Stimulated activated CD8-positive, alpha-beta memory T cell treated with anti-CD3 and anti-CD28 coated beads, Interleukin-12 subunit alpha, Interleukin-12 subunit beta, amount 100 ng/mL, for 4 hours (primary cell): ENCODE data around the gene ZSWIM6.
"Not testable (repeated sequence)": the region's sequence is repeated elsewhere in the genome, so short reads cannot be mapped to it uniquely, and the experiment has no call there.

Experiments
- DNase-seq: peaks from one replicate; pipeline ENCODE4 v3.0.0-alpha.2; 2020; ENCODE audit warnings: low read depth

Gene ZSWIM6

DNA sequence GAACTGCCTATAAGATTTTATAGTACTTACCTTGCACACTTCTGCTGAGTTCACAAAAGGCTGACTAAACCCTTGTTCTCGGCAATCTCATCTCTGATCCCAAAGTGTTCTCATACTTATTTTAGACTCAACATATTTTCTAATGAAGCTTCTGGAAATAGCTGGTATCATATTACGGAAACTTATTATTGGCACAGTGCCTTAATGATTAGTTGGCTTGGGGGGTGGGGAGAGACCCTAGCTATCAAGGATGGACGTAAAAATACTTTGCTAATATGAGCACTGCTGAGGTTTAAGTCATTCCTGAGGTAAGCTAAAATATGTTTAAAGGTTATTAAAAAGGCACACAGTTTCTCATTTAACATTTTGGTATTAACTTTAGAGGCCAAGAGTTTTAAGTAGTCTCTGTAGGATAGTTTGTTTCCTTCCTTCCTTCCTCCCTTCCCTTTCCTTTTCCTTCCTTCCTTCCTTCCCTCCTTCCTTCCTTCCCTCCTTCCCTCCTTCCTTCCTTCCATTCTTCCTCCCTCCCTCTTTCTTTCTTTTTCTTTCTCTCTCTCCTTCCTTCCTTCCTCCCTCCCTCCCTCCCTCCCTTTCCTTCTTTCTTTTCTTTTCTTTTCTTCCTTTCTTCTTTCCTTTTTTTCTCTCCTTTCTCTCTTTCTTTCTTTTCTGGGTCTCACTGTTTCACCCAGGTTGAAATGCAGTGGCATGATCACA lies 31.5 kb downstream of the ZSWIM6 start:
- no peak for DNase-seq

DNA sequence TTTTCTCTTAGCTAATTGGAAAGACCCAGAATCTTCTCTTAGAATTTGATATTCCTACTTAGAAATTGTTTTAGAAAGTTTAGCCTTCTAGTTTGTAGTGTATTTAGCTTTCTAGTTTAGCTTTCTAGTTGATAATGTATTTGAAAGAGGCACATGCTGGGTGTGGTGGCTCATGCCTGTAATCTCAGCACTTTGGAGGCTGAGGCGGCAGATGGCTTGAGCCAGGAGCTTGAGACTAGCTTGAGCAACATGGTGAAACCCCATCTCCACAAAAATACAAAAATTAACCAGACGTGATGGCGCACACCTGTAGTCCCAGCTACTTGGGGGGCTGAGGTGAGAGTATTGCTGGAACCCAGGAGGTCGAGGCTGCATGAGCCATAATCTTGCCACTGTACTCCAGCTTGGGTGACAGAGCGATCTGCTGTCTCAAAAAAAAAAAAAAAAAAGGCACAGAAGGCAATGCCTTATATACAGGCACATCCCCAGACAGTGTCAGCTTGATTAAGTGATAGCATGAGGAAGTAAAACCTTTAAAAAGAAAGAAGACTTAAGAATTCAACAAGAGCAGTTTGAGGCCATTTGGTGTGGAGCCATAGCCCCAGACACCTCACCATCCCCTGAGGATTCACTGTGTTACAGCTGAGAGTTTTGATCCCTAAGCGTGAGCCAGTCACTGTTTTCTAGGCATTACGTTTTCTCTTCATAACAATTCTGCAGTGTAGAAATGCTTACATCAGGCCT lies 34.6 kb downstream of the ZSWIM6 start:
- no peak for DNase-seq

DNA sequence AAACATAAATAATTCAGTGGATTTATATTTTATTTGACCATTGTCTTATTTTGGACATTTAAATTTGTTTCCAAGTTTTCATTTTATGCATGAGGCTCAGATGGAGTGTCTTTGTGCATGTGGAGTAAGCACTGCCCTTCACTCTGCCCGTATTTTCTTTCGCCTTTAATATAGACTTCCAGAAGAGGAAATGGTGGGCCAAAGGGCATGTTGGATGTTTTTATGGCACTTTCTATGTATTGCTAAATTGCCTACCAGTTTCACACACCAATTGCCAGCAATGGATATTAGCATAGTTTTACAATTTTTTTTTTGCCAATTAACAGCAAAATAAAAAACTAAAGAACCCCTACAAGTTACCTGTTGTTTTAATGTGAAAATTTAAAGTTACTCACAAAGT lies 38.4 kb downstream of the ZSWIM6 start:
- DNase-seq = no peak

DNA sequence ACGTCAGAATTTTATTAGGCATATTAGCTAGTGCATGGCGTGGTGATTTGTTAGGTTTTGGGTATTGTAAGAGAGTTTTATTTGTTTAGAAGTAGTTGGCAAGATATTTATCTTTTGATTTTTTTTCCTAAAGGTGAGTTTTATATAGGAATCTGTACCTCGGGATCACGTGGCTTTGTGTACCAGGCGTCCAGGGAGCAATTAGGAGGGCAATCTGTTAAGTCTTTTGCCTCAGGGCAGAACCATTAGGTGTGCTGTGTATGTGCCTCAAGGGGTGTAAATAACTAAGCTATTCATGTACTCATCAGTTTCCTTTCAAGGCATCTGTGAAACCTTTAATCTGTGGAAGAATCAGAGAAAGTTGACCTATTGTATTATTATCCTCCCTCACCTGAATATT lies 39.4 kb downstream of the ZSWIM6 start:
- DNase-seq = no peak

DNA sequence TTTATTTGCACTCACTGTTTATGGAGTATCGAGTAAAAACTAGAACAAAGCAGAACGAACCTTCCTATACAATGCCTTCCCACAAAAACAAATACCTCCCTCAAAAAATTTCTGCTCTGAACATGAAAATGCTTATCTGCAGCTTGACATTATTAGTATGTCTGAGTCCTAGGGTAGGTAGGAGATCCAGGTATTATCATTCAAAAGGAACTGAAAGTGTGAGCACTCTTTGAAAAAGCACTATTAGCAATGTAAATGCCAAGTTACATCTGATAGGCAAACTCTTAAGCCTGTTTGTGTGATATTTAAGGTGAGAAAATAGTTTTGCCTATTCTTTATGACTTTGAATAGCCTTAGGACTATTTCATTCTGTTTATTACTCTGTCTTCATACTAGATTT lies 47.6 kb downstream of the ZSWIM6 start:
- no peak for DNase-seq

DNA sequence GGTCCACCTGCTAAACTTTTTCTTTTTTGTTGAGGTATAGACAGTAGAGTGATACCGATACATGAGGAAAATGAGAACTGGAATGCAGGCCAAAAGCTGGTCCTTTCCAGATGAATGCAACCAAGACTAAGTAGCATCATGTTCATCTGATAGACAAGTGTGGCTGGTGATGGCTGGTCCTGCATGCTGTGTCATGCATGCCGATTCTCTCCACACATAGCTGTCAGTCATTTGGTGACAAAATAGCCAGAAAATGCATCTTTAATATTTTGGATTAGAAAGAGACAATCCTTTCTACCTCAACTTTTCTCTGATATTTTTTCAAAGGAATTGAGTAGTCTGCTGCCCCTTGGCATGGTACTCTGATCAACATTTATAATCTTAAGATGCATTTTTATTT lies 49.9 kb downstream of the ZSWIM6 start:
- no peak for DNase-seq

DNA sequence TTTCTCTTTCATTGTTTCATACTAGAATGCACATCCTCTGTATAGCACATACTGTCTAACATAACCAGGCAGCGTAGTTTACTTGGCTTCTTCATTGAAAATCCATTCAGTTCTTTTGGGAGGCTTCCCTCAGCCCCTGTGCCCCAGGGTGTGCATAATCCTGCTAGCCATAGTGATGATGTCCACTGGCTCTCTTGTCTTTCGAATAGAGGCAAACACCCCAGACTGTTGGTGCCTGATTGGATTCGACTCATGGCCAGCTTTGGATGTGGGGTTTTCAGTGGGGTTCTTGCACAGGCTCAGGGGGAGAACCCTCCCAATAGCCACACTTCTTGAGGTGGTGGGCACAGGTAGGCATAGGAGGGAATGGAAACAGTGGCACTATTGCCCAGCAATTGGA lies 53.6 kb downstream of the ZSWIM6 start:
- no peak for DNase-seq

DNA sequence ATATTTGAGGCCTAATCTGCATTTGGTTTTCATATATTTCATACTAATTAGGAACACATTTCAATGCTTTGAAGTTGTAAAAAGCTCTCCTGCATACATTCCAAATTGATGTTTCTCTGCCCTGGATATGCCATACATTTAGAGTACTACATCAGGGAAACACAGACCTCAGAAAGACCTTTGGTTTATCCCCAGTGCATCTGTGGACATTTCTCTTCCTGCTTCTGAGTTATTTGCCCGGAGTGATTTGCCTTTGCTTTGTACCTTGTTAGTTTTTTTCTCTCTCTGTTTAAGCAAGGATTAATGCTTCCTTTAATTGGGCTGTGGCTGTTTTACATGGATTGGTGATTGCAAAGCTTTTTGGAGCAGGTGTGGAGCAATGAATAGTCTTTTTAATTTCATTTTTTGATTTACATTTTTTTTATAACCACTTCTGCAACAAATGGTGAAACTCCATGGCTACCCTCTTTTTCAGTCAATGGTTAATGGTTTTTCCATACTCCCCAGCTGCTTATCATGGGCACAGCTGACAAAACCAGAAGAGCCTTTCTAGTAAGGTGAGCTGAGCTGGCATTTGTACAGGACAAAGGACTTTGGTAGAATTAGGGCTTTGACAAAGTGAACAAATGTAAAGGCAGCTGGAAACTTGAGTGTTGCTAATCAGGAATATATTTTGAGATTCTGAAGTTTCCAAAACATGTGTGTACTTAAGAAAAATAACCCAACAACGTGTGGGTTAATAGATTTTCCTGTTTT lies 54.2 kb downstream of the ZSWIM6 start:
- DNase-seq = no peak

DNA sequence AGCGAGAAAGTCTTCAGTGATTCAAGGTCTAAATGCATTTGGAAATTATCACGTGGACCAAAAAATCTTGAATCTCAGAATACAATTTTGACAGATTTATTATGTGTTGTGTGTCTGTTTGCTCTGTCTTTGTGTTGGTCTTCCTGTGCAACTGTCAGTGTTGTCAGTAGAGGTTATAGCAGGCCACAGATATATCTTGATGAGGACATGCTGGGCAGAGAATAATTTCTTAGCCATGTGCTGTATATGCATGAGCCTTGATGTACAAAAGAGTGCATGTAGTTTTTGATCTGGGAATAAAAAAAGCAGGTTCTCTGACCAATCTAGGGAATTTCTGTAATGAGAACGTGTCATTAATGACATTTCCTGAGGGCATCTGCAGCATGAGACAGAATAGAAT lies 57.6 kb downstream of the ZSWIM6 start:
- no peak for DNase-seq

DNA sequence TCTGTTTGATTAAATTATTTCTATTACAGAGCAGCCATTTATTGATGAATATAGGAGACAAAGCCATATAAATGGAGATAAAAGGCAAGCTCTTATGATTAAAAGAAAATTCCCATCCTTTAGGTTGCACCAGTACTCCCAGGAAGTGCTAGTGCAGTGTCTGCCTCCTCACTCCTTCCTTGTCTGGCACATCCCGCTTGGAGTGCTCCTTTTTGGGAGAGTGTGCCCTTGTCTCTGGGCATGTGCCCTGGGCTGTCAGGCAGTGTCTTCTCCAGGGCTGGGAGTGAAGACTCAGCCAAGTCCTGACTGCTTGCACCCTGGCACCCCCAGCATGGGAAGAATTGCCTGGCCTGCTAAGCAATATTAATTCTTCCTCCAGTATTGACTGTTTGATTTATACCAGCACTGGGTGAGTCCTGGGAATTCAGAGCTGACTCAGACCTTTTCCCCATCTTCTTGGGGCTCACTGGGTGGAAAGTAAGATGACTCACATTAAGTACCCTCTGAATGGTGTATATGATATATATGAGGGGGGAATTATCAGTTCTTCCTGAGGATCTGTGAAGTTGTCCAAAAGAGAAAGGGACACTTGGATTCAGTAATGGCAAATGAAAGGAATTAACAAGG lies 62.1 kb downstream of the ZSWIM6 start:
- no peak for DNase-seq

DNA sequence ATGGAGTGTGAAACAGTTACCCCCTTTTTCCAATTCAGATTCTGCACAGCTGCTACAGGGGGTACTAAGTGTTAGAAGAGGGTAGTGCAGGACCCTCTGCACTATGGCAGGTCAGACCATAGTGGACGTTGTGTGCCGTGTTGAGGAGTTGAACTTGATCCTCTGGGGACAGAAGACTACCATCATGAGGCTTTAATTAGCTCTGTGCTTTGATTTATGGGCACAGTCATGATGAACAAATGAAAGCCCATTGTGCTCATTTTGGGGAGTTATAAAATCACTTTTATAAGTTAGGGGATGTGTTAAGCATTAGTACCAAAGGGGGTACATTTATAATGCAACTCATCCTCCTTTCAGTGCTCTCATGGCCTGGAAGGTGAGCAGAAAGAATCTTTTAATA lies 62.7 kb downstream of the ZSWIM6 start:
- DNase-seq = no peak

DNA sequence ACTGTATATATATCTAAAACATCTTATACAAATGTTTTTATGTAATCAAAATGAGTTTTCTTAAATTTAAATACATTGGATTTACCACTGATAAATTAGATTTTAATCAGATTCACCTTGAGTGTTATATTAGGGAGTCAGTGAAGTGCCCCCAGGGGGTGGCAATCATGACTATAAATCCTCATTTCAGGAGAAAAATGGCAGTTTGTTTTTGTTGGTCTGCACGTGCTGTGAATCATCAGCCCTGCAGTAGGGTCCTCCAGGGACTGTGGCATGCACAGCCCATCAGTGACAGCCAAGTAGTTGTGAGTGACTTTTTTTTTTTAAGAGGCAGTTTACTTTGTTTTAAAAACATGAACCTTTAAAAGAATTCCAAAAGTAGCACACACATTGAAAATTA lies 65.2 kb downstream of the ZSWIM6 start:
- DNase-seq = no peak

DNA sequence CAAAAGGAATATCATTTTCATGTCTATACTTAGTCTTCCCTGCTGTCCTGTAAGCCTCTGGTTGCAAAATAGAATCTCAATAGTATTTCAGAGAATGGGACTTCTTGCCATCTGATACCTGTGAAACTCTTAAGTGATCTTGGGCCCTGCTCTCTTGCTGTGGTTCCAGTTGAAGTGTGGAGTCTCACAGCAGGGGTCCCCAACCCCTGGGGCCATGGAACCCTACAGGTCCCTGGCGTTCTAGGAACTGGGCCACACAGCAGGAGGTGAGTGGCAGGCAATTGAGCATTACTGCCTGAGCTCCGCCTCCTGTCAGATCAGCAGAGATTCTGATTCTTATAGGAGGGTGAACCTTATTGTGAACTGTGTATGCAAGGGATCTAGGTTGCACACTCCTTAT lies 65.9 kb downstream of the ZSWIM6 start:
- DNase-seq = no peak

DNA sequence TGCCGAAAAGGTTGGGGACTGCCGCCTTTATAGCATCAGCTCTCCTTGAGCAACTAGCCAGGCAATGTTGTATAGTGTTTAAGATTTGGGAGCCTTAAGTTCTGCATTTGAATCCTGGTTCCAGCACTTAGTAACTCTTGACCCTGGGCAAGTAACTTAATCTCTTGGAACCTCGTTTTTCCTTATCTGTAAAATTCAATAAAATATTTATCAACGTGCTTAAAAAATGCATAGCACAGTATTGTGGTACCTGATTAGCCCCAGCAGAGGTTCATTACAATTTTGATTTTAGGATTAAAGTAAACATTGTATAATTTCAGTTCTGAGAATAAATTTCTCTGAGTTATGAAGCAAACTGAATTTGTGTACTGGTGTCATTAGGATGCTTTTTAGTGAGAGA lies 66.4 kb downstream of the ZSWIM6 start:
- DNase-seq = no peak

DNA sequence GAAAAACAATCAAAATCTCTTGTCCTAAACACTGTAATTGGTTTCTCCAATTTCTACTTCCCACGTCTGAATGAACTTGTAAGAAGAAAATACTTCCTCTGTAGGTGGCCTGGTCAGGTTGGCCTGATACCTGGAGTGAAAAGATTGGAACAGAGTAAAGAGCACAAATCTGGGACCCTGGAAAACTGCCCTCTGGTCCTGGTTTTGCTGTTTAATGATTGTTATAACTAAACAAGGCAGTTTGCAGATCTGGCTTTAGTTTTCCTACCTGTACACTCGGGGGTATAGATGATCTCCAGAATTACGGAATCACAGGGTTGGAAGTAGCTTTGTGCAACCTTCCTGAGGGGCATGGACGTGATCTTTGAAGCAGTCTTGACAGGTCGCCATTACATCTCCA lies 67.6 kb downstream of the ZSWIM6 start:
- no peak for DNase-seq

DNA sequence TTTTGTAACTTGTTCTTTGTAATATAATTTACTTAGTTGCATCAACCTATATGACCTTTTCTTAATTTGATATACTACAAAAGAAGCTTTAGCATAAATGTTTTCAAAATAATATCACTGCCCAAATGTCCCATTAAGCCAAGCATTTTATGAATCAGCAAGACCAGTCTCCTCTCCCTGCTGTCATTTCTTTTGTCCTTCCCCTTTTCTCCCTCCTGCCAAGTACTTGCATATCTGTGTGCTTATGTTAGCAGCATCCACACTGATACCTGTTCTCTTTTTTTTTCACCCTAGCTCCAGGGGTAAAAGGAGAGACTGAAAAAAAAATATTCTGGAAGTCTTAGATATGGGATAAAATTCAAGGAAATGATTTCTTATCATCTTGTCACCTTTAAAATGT lies 69.7 kb downstream of the ZSWIM6 start:
- no peak for DNase-seq

DNA sequence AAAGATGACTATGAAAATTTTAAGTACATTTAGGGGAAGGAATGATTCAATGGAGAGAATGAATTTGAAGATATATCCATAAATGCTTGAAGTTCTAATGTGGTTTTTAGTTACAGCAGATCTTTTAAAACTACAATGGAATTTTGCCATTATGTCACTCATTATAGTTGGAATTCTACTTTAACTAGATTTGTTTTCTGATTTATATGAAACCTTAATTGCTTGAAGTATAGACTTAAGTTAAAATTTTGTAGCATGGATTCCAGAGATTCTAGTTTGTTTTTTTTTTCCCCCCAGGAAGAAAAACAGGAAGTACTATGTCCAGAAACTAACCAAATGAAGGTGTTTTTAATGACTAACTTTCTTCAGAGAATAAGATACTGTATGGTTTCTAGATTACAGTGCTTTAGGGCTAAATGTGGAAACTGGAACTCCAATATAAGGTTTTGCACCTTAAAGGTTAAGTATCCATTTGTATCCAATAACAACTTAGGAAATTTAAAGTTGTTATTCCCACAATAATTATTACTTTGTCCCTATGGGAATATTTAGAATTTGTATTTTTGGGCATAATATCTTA lies 70.3 kb downstream of the ZSWIM6 start:
- DNase-seq = no peak

DNA sequence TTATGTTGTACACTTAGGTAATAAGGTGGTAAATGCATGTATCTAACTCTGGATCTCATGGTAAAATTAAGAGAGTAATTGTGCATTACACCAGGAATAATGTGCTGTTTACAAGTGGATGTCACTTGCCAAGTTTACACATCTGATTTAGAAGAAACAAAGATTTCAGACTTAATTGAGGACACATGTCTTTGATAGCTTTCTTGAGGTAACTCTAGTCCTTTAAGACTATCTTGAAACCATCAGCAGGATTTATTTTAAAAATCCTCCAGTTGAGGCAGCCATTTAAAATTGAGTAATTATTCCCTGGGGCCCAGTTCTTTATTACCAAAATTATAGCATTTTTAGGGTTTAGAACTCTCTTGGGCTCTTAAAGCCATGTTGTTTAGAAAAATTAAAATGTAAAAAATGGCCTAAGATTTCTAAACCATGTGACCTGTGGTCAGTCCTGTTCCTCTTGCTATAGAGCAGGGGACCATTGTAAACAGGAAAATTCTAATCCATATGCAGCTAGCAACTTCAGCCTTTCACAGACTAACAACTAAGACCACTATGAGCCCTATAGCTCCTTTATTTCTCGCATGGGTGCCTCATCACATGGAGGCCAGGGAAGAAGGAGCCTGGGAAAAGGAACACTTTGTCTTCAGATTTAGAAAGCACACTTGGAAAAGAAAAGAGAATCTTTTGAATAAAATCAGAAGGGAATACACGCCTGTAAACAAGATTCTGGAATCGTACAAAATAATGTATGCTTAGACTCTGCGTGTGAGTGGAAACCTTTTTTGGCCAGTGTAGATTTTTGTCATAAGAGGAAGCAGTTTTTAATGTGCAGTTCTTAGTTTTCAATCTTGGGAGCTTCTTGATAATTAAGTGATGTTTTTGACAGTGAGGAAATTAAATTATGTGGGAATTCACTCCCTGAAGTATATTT lies 71.2 kb downstream of the ZSWIM6 start:
- no peak for DNase-seq

DNA sequence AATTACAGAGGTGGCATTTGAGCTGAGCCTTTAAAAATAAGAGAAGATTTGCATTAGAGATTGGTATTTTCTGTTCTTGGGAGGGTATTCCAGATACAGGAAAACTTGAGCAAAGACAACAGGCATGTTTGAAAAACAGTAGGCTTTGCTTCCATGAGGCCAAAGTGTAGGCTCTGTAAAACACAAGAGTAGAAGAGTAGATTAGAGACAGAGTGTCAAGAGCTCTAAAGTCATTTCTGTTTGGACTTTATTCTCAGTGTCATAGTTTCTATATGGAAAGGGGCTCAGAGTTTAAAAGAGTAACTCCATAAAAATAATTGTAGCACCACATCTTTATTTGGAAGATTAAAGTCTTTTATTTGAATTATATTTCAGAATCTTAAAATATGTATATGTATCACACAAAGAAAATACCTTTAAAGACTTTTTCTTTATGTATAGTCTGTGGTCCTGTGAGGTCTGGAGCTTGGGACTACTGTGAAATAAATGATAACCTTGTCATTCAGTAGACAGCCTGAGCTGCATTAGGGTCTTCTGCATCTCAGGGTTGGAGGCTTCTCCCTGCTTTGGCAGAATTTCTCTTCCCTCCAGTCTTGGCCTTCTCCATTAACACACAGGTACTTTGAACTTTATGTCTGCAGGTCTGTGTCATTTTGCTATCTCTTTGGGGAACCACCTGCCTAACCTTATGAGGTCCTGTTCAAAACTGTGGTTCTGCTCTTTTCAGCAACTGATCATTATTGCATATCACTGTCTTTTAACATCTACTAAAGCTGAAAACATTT lies 73.6 kb downstream of the ZSWIM6 start:
- no peak for DNase-seq

DNA sequence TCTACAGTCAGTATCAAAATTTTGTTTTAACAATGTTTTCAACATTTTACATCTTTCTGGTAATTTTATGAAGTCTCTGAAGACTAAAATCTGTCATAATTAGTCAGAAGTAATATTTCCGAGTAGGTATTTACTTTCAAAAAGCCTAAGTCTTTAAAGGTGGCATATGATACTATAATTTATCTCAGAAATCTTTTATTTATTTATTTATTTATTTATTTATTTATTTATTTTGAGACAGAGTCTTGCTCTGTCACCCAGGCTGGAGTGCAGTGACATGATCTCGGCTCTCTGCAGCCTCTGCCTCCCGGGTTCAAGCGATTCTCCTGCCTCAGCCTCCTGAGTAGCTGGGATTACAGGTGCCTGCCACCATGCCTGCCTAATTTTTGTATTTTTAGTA lies 74.4 kb downstream of the ZSWIM6 start:
- DNase-seq = not testable (repeated sequence)
